Neural progenitor cell (in vitro differentiated cells): ENCODE results near the gene PTPN5.

Experiments
- CTCF ChIP-seq: fragments of 200-600 bp; sonication (generic); IDR thresholded peaks from 2 replicates; pipeline ENCODE4 v1.5.1; 2017; ENCODE audit warnings: antibody characterized with exemption, mild to moderate bottlenecking
- EZH2phosphoT487 ChIP-seq: fragments of 200-600 bp; sonication (generic); IDR thresholded peaks from 2 replicates; pipeline ENCODE4 v1.6.1; 2017; ENCODE audit warnings: antibody characterized with exemption

GRCh38 chr11:18785411-18785810, 6.2 kb downstream of the PTPN5 start:
- TF ChIP-seq CTCF (no peak), EZH2phosphoT487 (no peak)
